CD4-positive, alpha-beta T cell (primary cell): ENCODE measurements around the gene PLXDC1. TPM values are rescaled to one million over a fixed set of nuclear protein-coding genes. Genes with fewer than 3 reads are reported as not detected.

Experiments used
- ATAC-seq: fragments of 200-7000 bp; cut with Tn5 transposase; one replicate; pipeline ENCODE4 v1.10.0; 2022; ENCODE audit warnings: mild to moderate bottlenecking; ENCODE audit not compliant: poor library complexity
- CTCF ChIA-PET: fragments of 350-600 bp; sonication (Branson Sonifier 250); formaldehyde crosslinking; loops from one replicate; lab custom pipeline; 2021; ENCODE audit warnings: antibody characterized with exemption, inconsistent platforms; lab: Charles Lee
- POLR2A ChIA-PET: fragments of 350-600 bp; sonication (Branson Sonifier 250); formaldehyde crosslinking; loops from one replicate; lab custom pipeline; 2021; ENCODE audit warnings: antibody characterized with exemption, inconsistent platforms; lab: Charles Lee
- DNase-seq, 14 experiments: peaks; one replicate each; pipeline ENCODE4 v3.0.0-alpha.2; 2013 to 2020; ENCODE audit warnings: mixed read lengths in 2 of 14
- H3K27ac ChIP-seq, 2 donors: one replicate each; pipeline versions ENCODE4 v1.5.1 to v1.7.0; 2013; ENCODE audit warnings: low read length in 2 of 2, low read depth in 1 of 2, mild to moderate bottlenecking in 1 of 2
- H3K27me3 ChIP-seq, 2 experiments: 1 replicate in 1 of 2; 2 replicates in 1 of 2; pipeline versions ENCODE4 v1.6.1 to v1.7.0; 2013; ENCODE audit warnings: low read length in 2 of 2, control low read depth in 1 of 2, mild to moderate bottlenecking in 1 of 2, moderate library complexity in 1 of 2; ENCODE audit not compliant: insufficient read depth in 2 of 2, control insufficient read depth in 1 of 2
- H3K36me3 ChIP-seq: one replicate; pipeline ENCODE4 v1.6.1; 2013; ENCODE audit warnings: low read length, control low read depth; ENCODE audit not compliant: insufficient read depth
- H3K4me1 ChIP-seq: one replicate; pipeline ENCODE4 v1.6.1; 2013; ENCODE audit warnings: low read length, control low read depth; ENCODE audit not compliant: insufficient read depth
- H3K4me3 ChIP-seq: one replicate; pipeline ENCODE4 v1.5.1; 2013; ENCODE audit warnings: mild to moderate bottlenecking, low read length, moderate library complexity
- H3K9me3 ChIP-seq, 2 experiments: 1 replicate in 1 of 2; 2 replicates in 1 of 2; pipeline versions ENCODE4 v1.6.1 to v1.7.0; 2013; ENCODE audit warnings: low read length in 2 of 2, mild to moderate bottlenecking in 2 of 2, control low read depth in 1 of 2, moderate library complexity in 1 of 2; ENCODE audit not compliant: control insufficient read depth in 1 of 2, insufficient read depth in 1 of 2
- H3K27ac Mint-ChIP-seq: one replicate; pipeline ENCODE4 v1.8.0; 2020; ENCODE audit warnings: mixed read lengths
- H3K27me3 Mint-ChIP-seq: one replicate; pipeline ENCODE4 v1.8.0; 2021; ENCODE audit warnings: mixed read lengths
- H3K36me3 Mint-ChIP-seq: one replicate; pipeline ENCODE4 v1.8.0; 2021; ENCODE audit warnings: low read depth, mixed read lengths
- H3K4me1 Mint-ChIP-seq: one replicate; pipeline ENCODE4 v1.8.0; 2021; ENCODE audit warnings: low read depth, mixed read lengths
- H3K4me3 Mint-ChIP-seq: one replicate; pipeline ENCODE4 v1.8.0; 2020; ENCODE audit warnings: mild to moderate bottlenecking, mixed read lengths
- H3K9me3 Mint-ChIP-seq: one replicate; pipeline ENCODE4 v1.8.0; 2020; ENCODE audit warnings: mixed read lengths
- intact Hi-C, 2 experiments: fragments of 100-400 bp; cut with DNase I in 1 of 2; cut with micrococcal nuclease in 1 of 2; formaldehyde crosslinking; loops; one replicate each; pipeline versions ENCODE4 v1.15.1 to v1.9.0; 2023 to 2025; cut with DNase I, micrococcal nuclease
- total RNA-seq, 174 experiments: library from RNA in 2 of 174; stranded (reverse) in 2 of 174; gene quantifications; one replicate each; pipeline ENCODE4 v1.2.3 and lab custom pipeline; 2021 to 2026
- TF ChIP-seq, protein P1 (sequence below): fragments of 200-600 bp; IDR thresholded peaks from one replicate; pipeline ENCODE4 v1.8.0; 2022; ENCODE audit warnings: antibody characterized with exemption, mild to moderate bottlenecking

The PLXDC1 gene
- total RNA-seq, 2 experiments from 2014 or later, result 66.7 to 67.6 TPM

DNA sequence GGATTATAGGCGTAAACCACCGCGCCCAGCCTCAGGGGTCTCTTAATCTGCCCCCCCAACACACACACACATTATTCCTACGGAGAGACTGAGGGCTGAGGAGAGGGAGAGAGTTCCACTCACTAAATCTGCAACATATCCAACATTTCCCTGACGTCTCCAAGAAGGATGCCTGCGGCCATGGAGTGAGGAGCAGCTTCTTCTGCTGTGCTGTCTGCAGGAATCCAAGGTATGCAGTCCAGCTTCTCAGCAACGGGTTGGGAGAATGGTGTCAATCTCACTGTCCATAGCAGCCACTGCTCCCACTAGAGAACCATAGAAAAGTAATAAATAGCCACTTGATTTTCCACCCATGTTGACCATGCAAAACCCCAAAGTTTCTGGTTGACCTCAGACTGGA, 5.1 kb upstream of the PLXDC1 start:
- H3K36me3 ChIP-seq, result no peaks in the 10 kb centered on the region
- Mint-ChIP-seq H3K4me1 (peaks cover 27% of the 10 kb centered on the region), H3K27ac (no peak overlapping the region), H3K4me3 (peak overlapping the region; percentile 43), H3K36me3 (peaks cover 27% of the 10 kb centered on the region), H3K9me3 (no peaks in the 10 kb centered on the region), H3K27me3 (peaks cover 19% of the 10 kb centered on the region)
- ChIA-PET POLR2A (no interaction called here), CTCF (no interaction called here)
- no peaks in the 10 kb centered on the region for H3K27me3 ChIP-seq
- peaks cover 31% of the 10 kb centered on the region for H3K4me1 ChIP-seq
- DNase-seq (no peak), ATAC-seq (no peak)
- intact Hi-C loops, result loop anchor here in 1 of 2 experiments (10.0 kb wide), 1 partner anchor 402 kb away; the partner anchor contains the start of gene PSMB3
- no peak overlapping the region for H3K4me3 ChIP-seq
- H3K27ac ChIP-seq, result no peak overlapping the region
- TF ChIP-seq, protein P1, sequence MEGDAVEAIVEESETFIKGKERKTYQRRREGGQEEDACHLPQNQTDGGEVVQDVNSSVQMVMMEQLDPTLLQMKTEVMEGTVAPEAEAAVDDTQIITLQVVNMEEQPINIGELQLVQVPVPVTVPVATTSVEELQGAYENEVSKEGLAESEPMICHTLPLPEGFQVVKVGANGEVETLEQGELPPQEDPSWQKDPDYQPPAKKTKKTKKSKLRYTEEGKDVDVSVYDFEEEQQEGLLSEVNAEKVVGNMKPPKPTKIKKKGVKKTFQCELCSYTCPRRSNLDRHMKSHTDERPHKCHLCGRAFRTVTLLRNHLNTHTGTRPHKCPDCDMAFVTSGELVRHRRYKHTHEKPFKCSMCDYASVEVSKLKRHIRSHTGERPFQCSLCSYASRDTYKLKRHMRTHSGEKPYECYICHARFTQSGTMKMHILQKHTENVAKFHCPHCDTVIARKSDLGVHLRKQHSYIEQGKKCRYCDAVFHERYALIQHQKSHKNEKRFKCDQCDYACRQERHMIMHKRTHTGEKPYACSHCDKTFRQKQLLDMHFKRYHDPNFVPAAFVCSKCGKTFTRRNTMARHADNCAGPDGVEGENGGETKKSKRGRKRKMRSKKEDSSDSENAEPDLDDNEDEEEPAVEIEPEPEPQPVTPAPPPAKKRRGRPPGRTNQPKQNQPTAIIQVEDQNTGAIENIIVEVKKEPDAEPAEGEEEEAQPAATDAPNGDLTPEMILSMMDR, result no peak
- no peaks in the 10 kb centered on the region for H3K9me3 ChIP-seq

DNA sequence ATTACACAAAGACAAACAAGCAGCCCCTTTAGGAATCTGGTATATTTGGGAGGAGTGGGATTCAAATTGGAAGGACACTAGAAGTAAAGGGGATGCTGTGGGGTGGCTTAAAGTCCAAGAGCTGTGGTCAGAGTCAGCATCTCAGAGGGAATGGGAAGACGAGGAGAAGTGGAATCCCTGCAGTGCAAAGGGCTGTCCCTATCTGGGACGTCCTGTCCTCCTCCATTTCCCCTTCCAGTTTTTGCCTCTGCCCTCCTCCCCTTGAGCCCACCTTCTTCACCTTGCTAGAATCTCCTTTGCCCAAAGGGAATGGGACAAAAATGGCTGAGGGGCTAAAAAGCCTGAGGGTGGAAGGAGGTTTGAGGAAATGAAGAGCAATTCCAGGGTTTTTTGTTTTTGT, 4.2 kb upstream of the PLXDC1 start:
- H3K9me3 ChIP-seq, result no peaks in the 10 kb centered on the region
- peak overlapping the region; percentile 63 for H3K4me3 Mint-ChIP-seq
- H3K27ac Mint-ChIP-seq, result peak overlapping the region; percentile 97
- H3K36me3 ChIP-seq, result no peaks in the 10 kb centered on the region
- H3K4me1 ChIP-seq, result peaks cover 37% of the 10 kb centered on the region
- ChIA-PET POLR2A (no interaction called here), CTCF (interaction anchor here (3.2 kb wide), 1 partner anchor 285 kb away, joined by 30 read pairs; the partner anchor contains the start of gene LASP1)
- peaks cover 27% of the 10 kb centered on the region for H3K4me1 Mint-ChIP-seq
- H3K9me3 Mint-ChIP-seq, result no peaks in the 10 kb centered on the region
- H3K27me3 Mint-ChIP-seq, result peaks cover 19% of the 10 kb centered on the region
- H3K27ac ChIP-seq, result no peak overlapping the region
- peaks cover 0 to 4% of the 10 kb centered on the region in 2 experiments for H3K27me3 ChIP-seq
- DNase-seq (no peak), ATAC-seq (no peak)
- no peak overlapping the region for H3K4me3 ChIP-seq
- intact Hi-C loops, result loop anchor here in 1 of 2 experiments (10.0 kb wide), 1 partner anchor 401 kb away; the partner anchor contains the start of gene PSMB3
- H3K36me3 Mint-ChIP-seq, result peaks cover 27% of the 10 kb centered on the region
- TF ChIP-seq, protein P1, result no peak

DNA sequence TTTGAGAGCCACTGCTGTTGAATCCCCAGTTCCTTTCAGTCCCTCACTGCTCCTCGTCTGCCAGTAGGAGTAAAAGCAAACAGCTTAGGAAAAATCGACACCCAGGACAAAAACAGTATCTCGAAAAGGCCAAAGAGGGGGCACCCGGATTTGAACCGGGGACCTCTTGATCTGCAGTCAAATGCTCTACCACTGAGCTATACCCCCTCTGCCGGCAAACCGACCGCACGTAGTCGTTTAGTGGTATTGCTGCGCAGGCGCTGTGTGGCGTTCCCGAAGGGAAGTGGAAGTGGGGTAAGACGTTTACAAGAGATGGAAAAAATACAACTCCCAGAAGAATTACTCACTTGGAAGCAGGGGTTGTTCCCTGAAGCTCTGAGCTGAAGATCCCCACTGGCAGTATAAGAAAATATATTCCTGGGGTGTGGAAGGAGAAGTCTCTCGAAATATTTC, 2.2 kb upstream of the PLXDC1 start:
- Mint-ChIP-seq H3K4me1 (peaks cover 47% of the 10 kb centered on the region), H3K36me3 (peaks cover 27% of the 10 kb centered on the region), H3K4me3 (peak overlapping the region; percentile 99), H3K27me3 (peaks cover 19% of the 10 kb centered on the region), H3K27ac (peak overlapping the region; percentile 97), H3K9me3 (no peaks in the 10 kb centered on the region)
- intact Hi-C loops, result loop anchor here (1.0 to 10.0 kb wide), 9 partner anchors 61 to 476 kb away; partner anchors contain the start of genes PSMB3 (in 1 of the 2) and RPL23 (in 1 of the 2)
- TF ChIP-seq, protein P1, result no peak
- Histone ChIP-seq H3K27ac (peak overlapping the region; percentile 47 to 69), H3K27me3 (peaks cover 0 to 5% of the 10 kb centered on the region in 2 experiments), H3K36me3 (no peaks in the 10 kb centered on the region), H3K9me3 (no peaks in the 10 kb centered on the region), H3K4me1 (peaks cover 55% of the 10 kb centered on the region), H3K4me3 (peak overlapping the region; percentile 94)
- CTCF ChIA-PET, result interaction anchor here (0.7 to 4.4 kb wide), 26 partner anchors 12 to 595 kb away, joined by 3 to 80 read pairs (median 5); partner anchors contain the start of genes ARL5C, CWC25, FBXO47 and LASP1
- DNase-seq, result peak; percentile 89 to 98 (median 94)
- POLR2A ChIA-PET, result interaction anchor here (0.6 to 6.2 kb wide), 34 partner anchors 9 to 449 kb away, joined by 3 to 71 read pairs (median 6); partner anchors contain the start of genes FBXO47, LASP1, MLLT6 and PSMB3
- peak; percentile 60 for ATAC-seq
